AG09309 (cell line): ENCODE results near the gene TADA2A.
A peak's percentile ranks its signal among the peaks of the same experiment; 100 is the strongest.

Source experiments
- DNase-seq: peaks from one replicate; pipeline ENCODE4 v3.0.0-alpha.2; 2010; ENCODE audit warnings: low read depth
- H3K4me3 ChIP-seq: 2 replicates; pipeline ENCODE4 v1.5.1; 2011; ENCODE audit warnings: mild to moderate bottlenecking, low read depth, low read length, moderate library complexity; ENCODE audit not compliant: control insufficient read depth
- CTCF ChIP-seq: IDR thresholded peaks from 2 replicates; pipeline ENCODE4 v1.5.1; 2011; ENCODE audit warnings: mild to moderate bottlenecking, low read depth, low read length, inconsistent platforms; ENCODE audit not compliant: insufficient read depth, control insufficient read depth; ENCODE audit errors: missing control alignments

Gene TADA2A

GRCh38 chr17:37365589-37365988 lies 41.1 kb upstream of the TADA2A start:
- no peak overlapping the region for H3K4me3 ChIP-seq
- no peak for DNase-seq
- TF ChIP-seq CTCF: no peak

GRCh38 chr17:37368577-37368976 lies 38.1 kb upstream of the TADA2A start:
- no peak for DNase-seq
- no peak for TF ChIP-seq CTCF
- no peak overlapping the region for H3K4me3 ChIP-seq

GRCh38 chr17:37373530-37374159 lies 33.0 kb upstream of the TADA2A start:
- DNase-seq: peak; percentile 69
- H3K4me3 ChIP-seq: no peak overlapping the region
- TF ChIP-seq CTCF: peak; percentile 100

- DNase-seq: no peak
- TF ChIP-seq CTCF: no peak
- no peak within 1 kb of the TSS for H3K4me3 ChIP-seq
Measured at GRCh38 chr17:37375706-37376105, 31.0 kb upstream of the TADA2A start, which contains the start of gene C17orf78. Gene C17orf78 (plus strand): TSS chr17:37375985. CDS start chr17:37376093, 108 bp downstream.

- DNase-seq: no peak
- TF ChIP-seq CTCF: no peak
- no peak overlapping the region for H3K4me3 ChIP-seq
Measured at GRCh38 chr17:37382056-37382455, 24.6 kb upstream of the TADA2A start.

- no peak overlapping the region for H3K4me3 ChIP-seq
- no peak for DNase-seq
- TF ChIP-seq CTCF: no peak
Measured at GRCh38 chr17:37384560-37385149, 22.0 kb upstream of the TADA2A start.
